Measurements from ENCODE around the gene TGM1.

The TGM1 gene

GRCh38 chr14:24278424-24278823 is 15.4 kb upstream of the TGM1 start:
- no peaks in the 10 kb centered on the region for H4K20me1 ChIP-seq (ENCODE audit: insufficient read depth, low read length, poor library complexity, severe bottlenecking)
- H3K36me3 ChIP-seq (ENCODE audit: insufficient read depth, low read length), result no peaks in the 10 kb centered on the region
- peaks cover 24% of the 10 kb centered on the region for H3K4me1 ChIP-seq (ENCODE audit: insufficient read depth, low read length, poor library complexity, severe bottlenecking)
- H2AFZ ChIP-seq (ENCODE audit: low read length), result no peak overlapping the region
- no peaks in the 10 kb centered on the region for H3F3A ChIP-seq (ENCODE audit: low read depth)
- no peak for TF ChIP-seq CTCF (conservative IDR thresholded peaks at IDR 0.05; ENCODE audit: low read length)
- TF ChIP-seq EZH2phosphoT487 (IDR thresholded peaks at IDR 0.05; ENCODE audit: borderline replicate concordance), result no peak
- H3K4me2 ChIP-seq (ENCODE audit: low read depth, low read length, poor library complexity, severe bottlenecking), result peak overlapping the region; percentile 36
- H3K79me2 ChIP-seq (ENCODE audit: insufficient read depth, low read length), result no peaks in the 10 kb centered on the region
- no peaks in the 10 kb centered on the region for H3K9me3 ChIP-seq (ENCODE audit: insufficient read depth, low read depth, low read length)
- no peak overlapping the region for H3K9ac ChIP-seq (ENCODE audit: low read depth, low read length, poor library complexity, severe bottlenecking)
- H3K9me2 ChIP-seq (replicated peaks; ENCODE audit: low read depth, low read length), result no peaks in the 10 kb centered on the region
- no peaks in the 10 kb centered on the region for H3K27me3 ChIP-seq (ENCODE audit: insufficient read depth, low read length, poor library complexity, severe bottlenecking)
- no peak overlapping the region for H3K4me3 ChIP-seq (ENCODE audit: low read length, poor library complexity, severe bottlenecking)

- peak overlapping the region; percentile 36 for H3K4me2 ChIP-seq (ENCODE audit: low read depth, low read length, poor library complexity, severe bottlenecking)
- H3K79me2 ChIP-seq (ENCODE audit: insufficient read depth, low read length), result no peaks in the 10 kb centered on the region
- H4K20me1 ChIP-seq (ENCODE audit: insufficient read depth, low read length, poor library complexity, severe bottlenecking), result no peaks in the 10 kb centered on the region
- H3K9me2 ChIP-seq (replicated peaks; ENCODE audit: low read depth, low read length), result no peaks in the 10 kb centered on the region
- H3K36me3 ChIP-seq (ENCODE audit: insufficient read depth, low read length), result no peaks in the 10 kb centered on the region
- no peaks in the 10 kb centered on the region for H3K27me3 ChIP-seq (ENCODE audit: insufficient read depth, low read length, poor library complexity, severe bottlenecking)
- TF ChIP-seq EZH2phosphoT487 (IDR thresholded peaks at IDR 0.05; ENCODE audit: borderline replicate concordance) (no peak), CTCF (conservative IDR thresholded peaks at IDR 0.05; ENCODE audit: low read length) (no peak)
- no peak overlapping the region for H3K9ac ChIP-seq (ENCODE audit: low read depth, low read length, poor library complexity, severe bottlenecking)
- H3K4me1 ChIP-seq (ENCODE audit: insufficient read depth, low read length, poor library complexity, severe bottlenecking), result peaks cover 24% of the 10 kb centered on the region
- no peak overlapping the region for H2AFZ ChIP-seq (ENCODE audit: low read length)
- no peaks in the 10 kb centered on the region for H3F3A ChIP-seq (ENCODE audit: low read depth)
- H3K9me3 ChIP-seq (ENCODE audit: insufficient read depth, low read depth, low read length), result no peaks in the 10 kb centered on the region
- H3K4me3 ChIP-seq (ENCODE audit: low read length, poor library complexity, severe bottlenecking), result no peak overlapping the region
These were observed 14.8 kb upstream of the TGM1 start for GRCh38 chr14:24277606-24278321.

GRCh38 chr14:24277071-24277470 is 14.1 kb upstream of the TGM1 start:
- H3K4me3 ChIP-seq (ENCODE audit: low read length, poor library complexity, severe bottlenecking), result no peak overlapping the region
- no peaks in the 10 kb centered on the region for H3F3A ChIP-seq (ENCODE audit: low read depth)
- no peak for TF ChIP-seq EZH2phosphoT487 (IDR thresholded peaks at IDR 0.05; ENCODE audit: borderline replicate concordance)
- H3K27me3 ChIP-seq (ENCODE audit: insufficient read depth, low read length, poor library complexity, severe bottlenecking), result no peaks in the 10 kb centered on the region
- no peaks in the 10 kb centered on the region for H3K36me3 ChIP-seq (ENCODE audit: insufficient read depth, low read length)
- no peak overlapping the region for H3K9ac ChIP-seq (ENCODE audit: low read depth, low read length, poor library complexity, severe bottlenecking)
- no peak overlapping the region for H2AFZ ChIP-seq (ENCODE audit: low read length)
- no peaks in the 10 kb centered on the region for H3K9me2 ChIP-seq (replicated peaks; ENCODE audit: low read depth, low read length)
- H4K20me1 ChIP-seq (ENCODE audit: insufficient read depth, low read length, poor library complexity, severe bottlenecking), result no peaks in the 10 kb centered on the region
- peaks cover 5% of the 10 kb centered on the region; the same call in 1 of the 2 replicates for H3K79me2 ChIP-seq (ENCODE audit: insufficient read depth, low read length)
- H3K9me3 ChIP-seq (ENCODE audit: insufficient read depth, low read depth, low read length), result no peaks in the 10 kb centered on the region
- peaks cover 26% of the 10 kb centered on the region for H3K4me1 ChIP-seq (ENCODE audit: insufficient read depth, low read length, poor library complexity, severe bottlenecking)
- no peak overlapping the region for H3K4me2 ChIP-seq (ENCODE audit: low read depth, low read length, poor library complexity, severe bottlenecking)

- no peak overlapping the region for H2AFZ ChIP-seq (ENCODE audit: low read length)
- no peaks in the 10 kb centered on the region for H3K27me3 ChIP-seq (ENCODE audit: insufficient read depth, low read length, poor library complexity, severe bottlenecking)
- H3K9me3 ChIP-seq (ENCODE audit: insufficient read depth, low read depth, low read length), result no peaks in the 10 kb centered on the region
- no peak overlapping the region for H3K4me3 ChIP-seq (ENCODE audit: low read length, poor library complexity, severe bottlenecking)
- no peak for TF ChIP-seq CTCF (conservative IDR thresholded peaks at IDR 0.05; ENCODE audit: low read length)
- TF ChIP-seq EZH2phosphoT487 (IDR thresholded peaks at IDR 0.05; ENCODE audit: borderline replicate concordance), result no peak
- peaks cover 14% of the 10 kb centered on the region; the same call in 1 of the 2 replicates for H3K79me2 ChIP-seq (ENCODE audit: insufficient read depth, low read length)
- no peak overlapping the region for H3K4me2 ChIP-seq (ENCODE audit: low read depth, low read length, poor library complexity, severe bottlenecking)
- H3K9me2 ChIP-seq (replicated peaks; ENCODE audit: low read depth, low read length), result no peaks in the 10 kb centered on the region
- H3K9ac ChIP-seq (ENCODE audit: low read depth, low read length, poor library complexity, severe bottlenecking), result no peak overlapping the region
- no peaks in the 10 kb centered on the region for H3F3A ChIP-seq (ENCODE audit: low read depth)
- peaks cover 35% of the 10 kb centered on the region for H3K4me1 ChIP-seq (ENCODE audit: insufficient read depth, low read length, poor library complexity, severe bottlenecking)
- no peaks in the 10 kb centered on the region for H3K36me3 ChIP-seq (ENCODE audit: insufficient read depth, low read length)
- no peaks in the 10 kb centered on the region for H4K20me1 ChIP-seq (ENCODE audit: insufficient read depth, low read length, poor library complexity, severe bottlenecking)
These were observed 11.1 kb upstream of the TGM1 start for GRCh38 chr14:24274101-24274543.

All from Loucy (cell line).